ENCODE measurements around the gene TBX2. TPM values are rescaled to one million over a fixed set of nuclear protein-coding genes. Genes with fewer than 3 reads are reported as not detected.

TBX2 gene
- total and polyA plus RNA-seq, 9 of the 15 experiments (the other 6 are each of a cell fraction or from before 2014, with no cell fraction given), result 0.18 TPM; not detected in 8

GRCh38 chr17:61369751-61370150, 29.9 kb upstream of the TBX2 start:
- H3K27ac ChIP-seq (ENCODE audit: extremely low read depth, low read depth, low read length), result no peak overlapping the region
- peaks cover 34 to 53% of the 10 kb centered on the region in 2 experiments for H3K27me3 ChIP-seq (ENCODE audit: control insufficient read depth in 2 of 2, insufficient read depth in 2 of 2, low read length in 2 of 2)
- no peak overlapping the region for H3K4me3 ChIP-seq
- ATAC-seq (no peak), FAIRE-seq (no peak), DNase-seq (ENCODE audit: extremely low read depth in 1 of 4, low spot score in 3 of 4) (no peak)
- H3K4me2 ChIP-seq (ENCODE audit: insufficient read depth, low read length), result no peak overlapping the region
- ChIA-PET CTCF (ENCODE audit: low intra/inter-chr PET ratio) (no interaction called here), POLR2A (no interaction called here)
- H3K79me2 ChIP-seq (ENCODE audit: control insufficient read depth, insufficient read depth, low read length), result no peaks in the 10 kb centered on the region
- H3K9me1 ChIP-seq (ENCODE audit: control insufficient read depth, insufficient read depth, low read length), result no peaks in the 10 kb centered on the region
- peaks cover 4% of the 10 kb centered on the region; the same call in 1 of the 2 replicates for H4K20me1 ChIP-seq (replicated peaks; ENCODE audit: control insufficient read depth, insufficient read depth, low read length)
- H3K4me1 ChIP-seq (replicated peaks in 1 of 2; ENCODE audit: control insufficient read depth in 2 of 2, insufficient read depth in 2 of 2, low read length in 2 of 2), result no peaks in the 10 kb centered on the region
- BruUV-seq (replicated peaks), result no TSS peak
- H3K36me3 ChIP-seq (ENCODE audit: control insufficient read depth, insufficient read depth, low read length), result no peaks in the 10 kb centered on the region
- H2AFZ ChIP-seq (ENCODE audit: low read depth, low read length), result no peak overlapping the region
- intact Hi-C loops (cut with micrococcal nuclease) (no loop called here), in situ Hi-C loops (cut with MboI) (no loop called here)
- no peaks in the 10 kb centered on the region for H3K9me3 ChIP-seq (replicated peaks; ENCODE audit: control insufficient read depth, insufficient read depth, low read depth, low read length)
- no peak overlapping the region for H3K9ac ChIP-seq (ENCODE audit: insufficient read depth in 1 of 2, low read depth in 2 of 2, low read length in 2 of 2)
- no peak for TF ChIP-seq RNF2 (IDR thresholded peaks at IDR 0.05)
- no peak for TF ChIP-seq VEZF1 (CRISPR knock-in tag; IDR thresholded peaks at IDR 0.05)
- no peak for TF ChIP-seq NFYB (IDR thresholded peaks at IDR 0.05; ENCODE audit: extremely low read depth, insufficient read length)
- no peak for TF ChIP-seq NCOA6 (IDR thresholded peaks at IDR 0.05)
- TF ChIP-seq ZBTB11 (CRISPR knock-in tag; IDR thresholded peaks at IDR 0.05), result 0 out of 6 replicates have a peak, but pooled peaks of 1 of the 3 experiments have one; percentile 44
- no peak for TF ChIP-seq GABPB1 (CRISPR knock-in tag; IDR thresholded peaks at IDR 0.05)
- TF ChIP-seq ZNF174 (CRISPR knock-in tag; IDR thresholded peaks at IDR 0.05), result no peak
- TF ChIP-seq RHOXF2B (CRISPR knock-in tag; conservative IDR thresholded peaks at IDR 0.05), result no peak
- WGBS (ENCODE audit: insufficient coverage, low coverage, missing lambda C conversion rate), result 4% methylated on average over 10 of the region's 10 CpGs
